ENCODE data around the gene TRIM65.

- TF ChIP-seq CTCF (IDR thresholded peaks at IDR 0.05) (no peak), POLR2A (IDR thresholded peaks at IDR 0.05) (no peak)
Observed at GRCh38 chr17:75902406-75902805, 5.7 kb upstream of the TRIM65 start.

All from adrenal gland (tissue), 5 donors.